EH (cell line): ENCODE measurements around the gene GPC6.

Experiments used
- DNase-seq: peaks from one replicate; pipeline ENCODE4 v3.0.0-alpha.2; 2015; ENCODE audit warnings: low read depth

GPC6 gene

GRCh38 chr13:93775507-93776108 is 549.0 kb downstream of the GPC6 start:
- peak; percentile 85 for DNase-seq

GRCh38 chr13:93776936-93777335 is 550.3 kb downstream of the GPC6 start:
- peak; percentile 72 for DNase-seq

- no peak for DNase-seq
Measured at GRCh38 chr13:93777504-93777903, 550.9 kb downstream of the GPC6 start.

- DNase-seq, result no peak
Measured at GRCh38 chr13:93778548-93778947, 551.9 kb downstream of the GPC6 start.

- DNase-seq, result no peak
Measured at GRCh38 chr13:93784191-93784590, 557.6 kb downstream of the GPC6 start.

GRCh38 chr13:93786846-93787489 is 560.4 kb downstream of the GPC6 start:
- DNase-seq, result no peak

GRCh38 chr13:93788456-93788855 is 561.8 kb downstream of the GPC6 start:
- DNase-seq, result no peak

- DNase-seq, result no peak
Measured at GRCh38 chr13:93789058-93789457, 562.5 kb downstream of the GPC6 start.

- no peak for DNase-seq
Measured at GRCh38 chr13:93794197-93794885, 567.7 kb downstream of the GPC6 start.

GRCh38 chr13:93797463-93797862 is 570.9 kb downstream of the GPC6 start:
- no peak for DNase-seq

- no peak for DNase-seq
Measured at GRCh38 chr13:93800342-93800741, 573.7 kb downstream of the GPC6 start.

GRCh38 chr13:93805736-93806135 is 579.1 kb downstream of the GPC6 start:
- DNase-seq, result no peak

GRCh38 chr13:93806861-93807260 is 580.3 kb downstream of the GPC6 start:
- DNase-seq, result no peak

GRCh38 chr13:93810264-93810663 is 583.7 kb downstream of the GPC6 start:
- DNase-seq, result no peak

GRCh38 chr13:93811071-93811737 is 584.6 kb downstream of the GPC6 start:
- no peak for DNase-seq

- DNase-seq, result no peak
Measured at GRCh38 chr13:93811738-93812112, 585.1 kb downstream of the GPC6 start.

GRCh38 chr13:93814658-93815057 is 588.1 kb downstream of the GPC6 start:
- DNase-seq, result no peak

- DNase-seq, result no peak
Measured at GRCh38 chr13:93818345-93818744, 591.7 kb downstream of the GPC6 start.

- DNase-seq, result no peak
Measured at GRCh38 chr13:93819331-93819890, 592.8 kb downstream of the GPC6 start.

- DNase-seq, result no peak
Measured at GRCh38 chr13:93824286-93824685, 597.7 kb downstream of the GPC6 start.

GRCh38 chr13:93834051-93834450 is 607.4 kb downstream of the GPC6 start:
- DNase-seq, result no peak

GRCh38 chr13:93843082-93843481 is 616.5 kb downstream of the GPC6 start:
- DNase-seq, result no peak

- peak; percentile 42 for DNase-seq
Measured at GRCh38 chr13:93847162-93847561, 620.6 kb downstream of the GPC6 start.
